GM15510 (cell line): ENCODE results near the gene BMP7.

Source experiments
- POLR2A ChIP-seq: IDR thresholded peaks from 3 replicates; pipeline ENCODE4 v1.6.1; 2011; ENCODE audit warnings: borderline replicate concordance; ENCODE audit not compliant: insufficient read length; ENCODE audit errors: extremely low read depth

The BMP7 gene

DNA sequence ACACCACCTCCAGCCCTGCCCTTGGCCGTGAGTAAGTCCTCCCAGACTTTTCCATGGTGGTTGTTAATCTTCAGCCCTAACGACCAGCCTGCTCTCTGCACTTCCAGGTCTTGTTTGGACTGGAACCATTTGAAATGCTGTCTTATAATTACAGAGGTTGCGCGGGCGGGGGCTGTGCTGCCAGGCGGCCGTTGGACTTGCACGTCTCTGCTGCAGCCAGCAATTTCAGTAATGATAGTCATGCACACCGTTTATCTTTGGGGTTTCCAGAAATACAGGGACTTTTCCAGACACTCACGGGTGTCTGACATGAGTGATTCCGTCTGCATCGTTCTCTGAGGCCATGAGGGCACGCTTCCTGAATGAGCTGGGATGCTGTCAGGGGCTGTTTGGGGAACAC lies 118.2 kb downstream of the BMP7 start:
- no peak for TF ChIP-seq POLR2A

DNA sequence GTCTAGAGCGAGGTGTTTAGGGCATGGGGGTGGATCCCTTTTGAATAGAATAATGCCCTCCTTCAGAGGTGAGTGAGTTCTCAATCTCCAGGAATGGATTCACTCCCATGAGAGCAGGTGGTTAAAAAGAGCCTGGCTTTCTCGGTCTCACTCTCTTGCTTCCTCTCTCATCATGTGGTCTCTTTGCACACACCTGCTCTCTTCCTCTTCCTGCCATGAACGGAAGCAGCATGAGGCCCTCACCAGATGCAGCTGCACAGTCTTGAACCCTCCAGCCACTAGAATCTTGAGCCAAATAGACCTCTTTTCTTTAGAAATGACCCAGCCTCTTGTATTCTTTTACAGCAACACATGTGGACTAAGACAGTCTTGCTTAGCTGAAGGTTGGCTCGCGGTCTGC lies 119.3 kb downstream of the BMP7 start:
- TF ChIP-seq POLR2A, result no peak

- TF ChIP-seq POLR2A, result no peak
Measured at GRCh38 chr20:57146155-57146554, 120.3 kb downstream of the BMP7 start.

- no peak for TF ChIP-seq POLR2A
Measured at GRCh38 chr20:57145089-57145631, 121.3 kb downstream of the BMP7 start.

DNA sequence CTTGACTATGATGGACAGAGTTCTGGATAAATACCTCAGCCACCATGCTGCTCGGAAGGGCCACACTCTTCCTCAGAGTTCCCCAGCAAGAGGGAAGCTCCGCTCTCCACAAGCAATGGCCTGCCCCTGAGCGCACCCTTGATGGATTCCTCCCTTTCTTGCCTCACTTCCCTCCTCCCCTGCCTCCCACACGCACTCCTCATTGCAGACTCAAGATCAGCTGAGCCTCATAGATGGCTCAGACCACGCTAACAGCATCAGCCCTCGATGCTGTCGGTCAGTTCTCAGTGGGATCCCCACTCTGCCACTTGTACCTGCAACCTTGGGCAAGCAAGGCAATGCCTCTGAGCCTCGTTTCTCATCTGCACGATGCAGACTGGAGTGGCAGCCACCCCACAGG lies 123.3 kb downstream of the BMP7 start:
- TF ChIP-seq POLR2A, result no peak

DNA sequence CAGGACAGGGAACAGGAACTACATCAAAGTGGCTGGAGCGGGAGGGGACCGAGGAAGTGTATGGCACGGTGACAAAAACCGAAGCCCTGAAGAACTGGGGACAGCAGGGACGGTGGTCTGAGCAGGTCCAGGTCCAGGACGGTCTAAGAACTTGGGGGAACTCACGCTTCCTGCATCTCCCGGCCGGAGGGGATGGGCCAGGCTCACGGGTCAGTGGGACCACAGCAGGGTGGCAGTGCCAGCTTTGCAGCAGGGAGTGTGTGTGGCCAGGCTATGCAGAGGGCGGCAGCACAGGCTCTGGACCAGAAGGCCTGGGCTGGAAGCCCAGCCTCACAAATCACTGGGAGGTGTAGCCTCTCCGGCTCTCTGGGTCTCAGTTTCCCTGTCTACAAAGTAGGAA lies 123.8 kb downstream of the BMP7 start:
- no peak for TF ChIP-seq POLR2A

DNA sequence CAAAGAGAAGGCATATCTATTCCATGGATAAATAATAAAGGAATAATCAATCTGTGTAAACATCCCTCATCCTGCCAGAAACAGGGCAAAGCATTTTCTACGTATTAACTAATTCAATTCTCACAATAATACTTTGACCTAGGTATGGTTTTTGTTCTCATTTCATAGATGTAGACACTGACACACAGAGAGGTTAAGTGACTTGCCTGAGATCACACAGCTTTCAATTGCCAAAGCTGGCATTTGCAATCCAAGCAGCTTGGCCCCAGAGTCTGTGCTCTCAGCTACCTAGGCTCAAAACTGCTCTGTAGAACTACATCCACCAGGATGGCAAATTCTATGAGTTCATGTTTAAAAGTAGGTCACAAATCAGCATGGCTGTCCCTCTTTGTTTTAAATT lies 124.9 kb downstream of the BMP7 start:
- no peak for TF ChIP-seq POLR2A

- TF ChIP-seq POLR2A, result no peak
Measured at GRCh38 chr20:57140416-57140965, 126.0 kb downstream of the BMP7 start.

DNA sequence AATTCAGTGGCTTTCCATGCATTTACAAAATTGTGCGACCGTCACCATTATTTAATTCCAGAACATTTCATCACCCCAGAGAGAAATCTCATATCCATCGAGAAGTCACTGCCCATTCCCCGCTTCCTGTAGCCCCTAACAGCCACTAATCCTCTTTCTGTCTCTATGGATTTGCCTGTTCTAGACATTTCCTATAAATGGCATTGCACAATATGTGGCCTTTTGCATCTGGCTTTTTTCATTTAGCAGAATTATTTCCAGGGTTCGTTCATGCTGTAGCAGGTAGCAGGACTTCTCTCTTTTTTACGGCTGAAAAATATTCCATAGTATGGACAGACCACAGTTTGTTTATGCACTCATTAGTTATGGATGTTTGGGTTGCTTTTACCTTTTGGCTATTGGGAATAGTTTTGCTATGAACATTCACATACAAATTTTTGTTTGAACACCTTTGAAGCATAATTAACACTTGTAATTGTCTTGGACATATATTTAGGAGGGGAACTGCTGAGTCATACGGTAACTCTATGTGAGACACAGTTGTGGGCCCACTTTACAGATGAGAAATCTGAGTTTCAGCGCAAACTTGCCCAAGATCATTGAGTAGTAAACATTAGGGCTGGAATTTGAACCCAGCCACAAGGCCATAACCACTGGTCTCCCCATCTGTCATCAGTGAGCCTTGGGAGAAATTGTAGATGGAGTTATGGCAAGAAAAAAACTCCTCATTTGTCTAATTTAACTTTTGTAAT lies 126.9 kb downstream of the BMP7 start:
- no peak for TF ChIP-seq POLR2A

DNA sequence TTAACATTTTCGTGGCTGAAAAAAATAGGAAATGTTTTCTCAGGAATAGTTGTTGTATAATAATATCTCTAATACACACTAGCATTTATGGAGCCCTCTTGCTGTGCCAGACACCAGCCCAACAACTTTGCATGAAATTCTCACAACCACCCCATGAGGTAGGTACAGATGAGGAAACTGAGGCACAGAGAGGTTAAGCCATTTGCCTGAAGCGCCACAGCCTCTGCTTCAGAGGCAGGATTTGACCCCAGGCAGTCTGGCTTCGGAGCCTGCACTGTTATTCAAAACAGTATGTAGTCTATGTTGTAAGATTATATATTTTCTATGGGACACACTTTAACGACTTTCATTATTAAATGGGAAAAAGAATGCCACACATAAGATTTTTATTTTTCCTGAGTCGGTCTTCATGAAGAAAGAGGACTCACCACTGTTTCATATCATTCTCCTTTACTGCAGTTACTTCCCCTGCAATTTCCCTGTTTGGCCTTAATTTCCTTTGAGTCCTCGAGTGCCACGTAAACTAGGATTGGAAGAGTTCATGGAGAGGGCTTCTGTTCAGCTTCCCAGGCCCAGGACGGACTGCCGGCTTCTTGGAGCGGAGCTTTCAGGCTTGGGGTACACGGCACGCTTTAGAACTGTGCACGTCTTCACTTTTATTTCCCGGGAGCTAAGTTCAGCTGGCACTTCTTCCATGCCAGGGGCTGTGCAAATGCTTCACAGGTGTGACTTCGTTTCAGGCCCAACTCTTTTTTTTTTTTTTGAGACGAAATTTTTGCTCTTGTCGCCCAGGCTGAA lies 128.0 kb downstream of the BMP7 start:
- TF ChIP-seq POLR2A, result no peak

DNA sequence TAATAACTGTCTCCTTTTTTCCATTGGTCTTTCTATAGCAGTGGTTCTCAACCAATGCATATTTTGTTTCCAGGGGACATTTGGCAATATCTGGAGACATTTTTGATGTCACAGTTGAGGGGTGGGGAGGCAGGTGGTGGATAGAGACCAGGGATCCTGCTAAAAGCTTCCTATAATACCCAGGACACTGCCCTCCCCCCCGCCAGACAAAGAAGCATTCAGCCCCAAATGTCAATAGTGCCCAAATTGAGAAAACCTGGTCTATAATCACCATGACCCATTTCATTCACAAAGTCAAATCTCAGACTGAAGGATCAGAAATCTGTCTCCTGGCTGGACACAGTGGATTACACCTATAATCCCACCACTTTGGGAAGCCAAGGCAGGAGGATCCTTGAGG lies 128.8 kb downstream of the BMP7 start:
- no peak for TF ChIP-seq POLR2A

GRCh38 chr20:57136734-57137133 lies 129.7 kb downstream of the BMP7 start:
- no peak for TF ChIP-seq POLR2A

DNA sequence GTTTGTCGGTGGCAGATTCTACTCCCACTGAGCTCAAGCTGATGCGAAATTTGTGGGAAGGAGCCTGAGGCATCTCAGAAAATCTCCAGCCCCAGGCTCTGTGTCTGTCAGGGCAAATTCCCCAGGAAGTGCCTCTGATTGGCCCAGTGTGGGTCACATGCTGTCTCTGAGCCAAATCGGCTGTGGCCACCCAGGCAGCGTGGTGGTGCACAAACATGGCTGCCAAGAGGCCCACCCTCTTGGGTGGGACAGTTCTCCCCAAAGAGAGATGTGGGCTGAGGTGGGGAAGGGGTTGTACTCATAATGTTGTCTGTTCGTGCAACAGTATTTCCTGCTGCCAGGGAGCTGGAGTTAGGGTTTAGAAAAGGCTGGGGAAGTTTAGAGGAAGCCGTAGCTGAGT lies 130.6 kb downstream of the BMP7 start:
- TF ChIP-seq POLR2A, result no peak

- no peak for TF ChIP-seq POLR2A
Measured at GRCh38 chr20:57134804-57135203, 131.6 kb downstream of the BMP7 start.

DNA sequence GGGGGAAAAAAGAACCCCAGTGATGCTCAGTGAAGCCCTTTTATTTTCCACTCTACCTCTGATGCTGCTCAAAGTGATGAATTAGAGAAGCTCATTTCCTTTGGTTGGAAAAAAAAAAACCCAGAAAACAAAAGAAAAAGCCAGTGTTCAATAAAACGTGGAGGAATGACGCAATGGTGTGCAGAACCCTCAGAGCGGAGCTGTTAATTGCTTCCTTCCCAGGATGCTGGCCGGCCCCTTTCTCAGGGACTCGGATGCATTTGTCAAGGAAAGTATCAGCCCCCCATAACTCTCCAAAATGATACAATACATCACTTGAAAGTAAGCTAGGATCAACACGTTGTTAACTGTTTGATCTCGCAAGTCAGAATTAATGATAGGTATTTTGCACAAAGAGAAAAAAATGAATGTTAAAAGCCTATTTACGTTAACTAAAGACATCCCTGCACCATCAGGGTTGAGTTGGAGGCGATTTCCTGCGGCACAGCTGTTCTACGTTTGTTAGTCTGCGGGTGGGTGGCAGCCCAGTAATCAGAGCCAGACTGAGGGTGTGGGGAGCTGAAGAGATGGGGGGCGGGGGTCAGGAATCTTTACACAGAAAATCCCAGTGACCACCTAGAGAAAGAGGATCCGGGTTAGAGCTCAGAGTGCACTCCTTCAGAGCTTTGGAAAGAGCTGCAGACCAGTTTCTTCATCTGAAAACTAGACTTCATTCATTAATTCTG lies 132.4 kb downstream of the BMP7 start:
- no peak for TF ChIP-seq POLR2A
